Ovary (tissue), 3 donors: ENCODE data around the gene FAM53A.

Experiments used
- POLR2A ChIP-seq: fragments of 450-650 bp; IDR thresholded peaks from one replicate; pipeline ENCODE4 v1.6.1; 2017; ENCODE audit warnings: antibody characterized with exemption, mild to moderate bottlenecking, moderate library complexity
- TF ChIP-seq, protein P1 (sequence below), 3 donors: fragments of 450-650 bp in 2 of 3; fragments of 200-600 bp in 1 of 3; IDR thresholded peaks; one replicate each; pipeline versions ENCODE4 v1.5.1 to v1.8.0; 2016 to 2022; ENCODE audit warnings: antibody characterized with exemption in 3 of 3, mild to moderate bottlenecking in 1 of 3
- donor health status: DM: no; HTN: no; CAD: no.

DNA sequence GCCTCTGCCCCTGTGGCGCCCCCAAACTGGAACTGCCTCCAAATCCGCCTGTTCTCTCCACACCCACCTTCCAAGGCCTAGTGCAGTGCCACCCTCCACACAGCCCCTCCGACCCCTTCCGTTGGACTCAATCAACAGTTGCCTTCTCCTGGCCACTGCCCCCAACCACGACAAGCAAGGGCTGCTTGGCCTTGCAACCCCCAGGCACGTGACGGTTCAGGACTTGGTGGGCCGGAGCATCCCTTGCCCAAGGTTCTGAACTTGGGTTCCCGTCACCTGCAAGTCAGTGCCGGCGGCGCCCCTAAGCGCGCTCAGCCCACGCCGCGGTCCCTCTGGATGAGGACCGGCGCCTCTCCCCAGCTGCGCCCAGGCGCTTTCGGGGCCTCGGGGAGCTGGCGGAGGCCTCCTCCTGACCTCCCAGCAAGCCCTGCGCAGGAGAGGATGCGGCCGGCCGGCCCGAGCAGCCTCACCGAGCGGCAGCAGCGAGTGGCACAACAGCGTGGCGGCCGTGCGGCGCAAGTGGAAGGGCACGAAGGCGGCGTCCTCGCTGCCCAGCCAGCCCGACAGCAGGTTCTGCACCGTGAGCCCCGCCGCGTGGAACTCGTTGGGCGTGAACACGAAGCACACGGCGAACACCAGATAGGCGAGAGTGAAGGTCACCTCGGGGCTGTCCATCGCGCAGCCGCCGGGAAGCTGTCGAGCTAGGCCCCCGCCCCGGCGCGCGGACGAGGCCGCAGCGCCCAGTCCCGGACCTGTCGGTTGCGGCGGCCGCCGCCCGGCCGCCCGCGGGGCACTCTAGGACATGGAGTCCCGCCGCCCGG, 36.3 kb upstream of the FAM53A start:
- TF ChIP-seq, protein P1, sequence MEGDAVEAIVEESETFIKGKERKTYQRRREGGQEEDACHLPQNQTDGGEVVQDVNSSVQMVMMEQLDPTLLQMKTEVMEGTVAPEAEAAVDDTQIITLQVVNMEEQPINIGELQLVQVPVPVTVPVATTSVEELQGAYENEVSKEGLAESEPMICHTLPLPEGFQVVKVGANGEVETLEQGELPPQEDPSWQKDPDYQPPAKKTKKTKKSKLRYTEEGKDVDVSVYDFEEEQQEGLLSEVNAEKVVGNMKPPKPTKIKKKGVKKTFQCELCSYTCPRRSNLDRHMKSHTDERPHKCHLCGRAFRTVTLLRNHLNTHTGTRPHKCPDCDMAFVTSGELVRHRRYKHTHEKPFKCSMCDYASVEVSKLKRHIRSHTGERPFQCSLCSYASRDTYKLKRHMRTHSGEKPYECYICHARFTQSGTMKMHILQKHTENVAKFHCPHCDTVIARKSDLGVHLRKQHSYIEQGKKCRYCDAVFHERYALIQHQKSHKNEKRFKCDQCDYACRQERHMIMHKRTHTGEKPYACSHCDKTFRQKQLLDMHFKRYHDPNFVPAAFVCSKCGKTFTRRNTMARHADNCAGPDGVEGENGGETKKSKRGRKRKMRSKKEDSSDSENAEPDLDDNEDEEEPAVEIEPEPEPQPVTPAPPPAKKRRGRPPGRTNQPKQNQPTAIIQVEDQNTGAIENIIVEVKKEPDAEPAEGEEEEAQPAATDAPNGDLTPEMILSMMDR (IDR thresholded peaks at IDR 0.05), result no peak
- no peak for TF ChIP-seq POLR2A
